Central memory CD8-positive, alpha-beta T cell (primary cell): ENCODE data around the gene NTSR2.

Experiments
- ATAC-seq: fragments of 150-1000 bp; cut with Tn5 transposase; replicated peaks from 2 replicates; pipeline ENCODE4 v1.10.0; 2022; ENCODE audit warnings: mild to moderate bottlenecking, moderate FRiP score, moderate number of reproducible peaks; ENCODE audit not compliant: poor library complexity, severe bottlenecking; ENCODE audit errors: extremely low read depth
- DNase-seq, 2 donors: peaks; one replicate each; pipeline ENCODE4 v3.0.0; 2021; ENCODE audit warnings: low spot score in 2 of 2
- H3K27ac Mint-ChIP-seq: one replicate; pipeline ENCODE4 v1.8.0; 2022; ENCODE audit warnings: low read depth, mild to moderate bottlenecking, moderate library complexity, mixed read lengths
- H3K27me3 Mint-ChIP-seq: one replicate; pipeline ENCODE4 v1.8.0; 2022; ENCODE audit warnings: mixed read lengths
- H3K36me3 Mint-ChIP-seq: one replicate; pipeline ENCODE4 v1.8.0; 2022; ENCODE audit warnings: mild to moderate bottlenecking, moderate library complexity, mixed read lengths; ENCODE audit not compliant: insufficient read depth
- H3K4me1 Mint-ChIP-seq: one replicate; pipeline ENCODE4 v1.8.0; 2022; ENCODE audit warnings: mixed read lengths
- H3K4me3 Mint-ChIP-seq: one replicate; pipeline ENCODE4 v1.8.0; 2022; ENCODE audit warnings: mild to moderate bottlenecking, moderate library complexity, mixed read lengths
- H3K9me3 Mint-ChIP-seq: one replicate; pipeline ENCODE4 v1.8.0; 2022; ENCODE audit warnings: mixed read lengths

NTSR2 gene

DNA sequence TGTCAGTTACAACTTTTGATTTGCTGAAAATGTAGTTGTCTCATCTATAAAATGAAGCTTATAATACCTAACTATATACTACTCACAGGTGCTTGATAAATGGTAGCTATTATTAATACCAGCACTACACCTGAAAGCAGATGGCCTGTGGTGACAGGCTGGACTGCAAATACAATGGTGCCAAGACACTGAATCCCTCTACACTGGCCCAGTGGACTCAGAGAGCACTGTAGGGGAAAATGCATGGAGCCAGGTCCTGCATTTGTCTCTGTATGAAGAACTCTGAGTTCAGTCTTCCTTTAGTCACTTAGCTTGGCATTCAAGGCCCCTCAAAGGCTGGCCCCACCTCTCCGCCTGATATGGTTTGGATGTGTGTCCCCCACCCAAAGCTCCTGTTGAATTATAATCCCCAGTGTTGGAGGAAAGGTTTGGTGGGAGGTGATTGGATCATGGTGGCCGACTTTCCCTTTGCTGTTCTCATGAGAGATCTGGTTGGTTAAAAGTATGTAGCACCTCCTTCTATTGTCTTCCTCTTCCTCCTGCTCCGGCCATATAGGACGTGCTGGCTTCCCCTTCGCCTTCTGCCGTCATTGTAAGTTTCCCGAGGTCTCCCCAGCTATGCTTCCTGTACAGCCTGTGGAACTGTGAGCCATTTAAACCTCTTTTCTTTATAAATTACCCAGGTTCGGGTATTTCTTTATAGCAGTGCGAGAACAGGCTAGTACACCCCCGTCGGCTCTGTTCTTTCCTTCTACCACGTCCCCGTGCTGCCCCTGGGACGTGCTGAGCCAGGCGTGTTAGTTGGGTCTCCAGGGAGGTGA is 11.1 kb upstream of the NTSR2 start:
- no peak overlapping the region for H3K27ac Mint-ChIP-seq
- DNase-seq (no peak), ATAC-seq (no peak)
- peaks cover 3% of the 10 kb centered on the region for H3K36me3 Mint-ChIP-seq
- H3K4me3 Mint-ChIP-seq = no peak overlapping the region
- peaks cover 79% of the 10 kb centered on the region for H3K27me3 Mint-ChIP-seq
- H3K4me1 Mint-ChIP-seq = peaks cover 8% of the 10 kb centered on the region
- no peaks in the 10 kb centered on the region for H3K9me3 Mint-ChIP-seq

DNA sequence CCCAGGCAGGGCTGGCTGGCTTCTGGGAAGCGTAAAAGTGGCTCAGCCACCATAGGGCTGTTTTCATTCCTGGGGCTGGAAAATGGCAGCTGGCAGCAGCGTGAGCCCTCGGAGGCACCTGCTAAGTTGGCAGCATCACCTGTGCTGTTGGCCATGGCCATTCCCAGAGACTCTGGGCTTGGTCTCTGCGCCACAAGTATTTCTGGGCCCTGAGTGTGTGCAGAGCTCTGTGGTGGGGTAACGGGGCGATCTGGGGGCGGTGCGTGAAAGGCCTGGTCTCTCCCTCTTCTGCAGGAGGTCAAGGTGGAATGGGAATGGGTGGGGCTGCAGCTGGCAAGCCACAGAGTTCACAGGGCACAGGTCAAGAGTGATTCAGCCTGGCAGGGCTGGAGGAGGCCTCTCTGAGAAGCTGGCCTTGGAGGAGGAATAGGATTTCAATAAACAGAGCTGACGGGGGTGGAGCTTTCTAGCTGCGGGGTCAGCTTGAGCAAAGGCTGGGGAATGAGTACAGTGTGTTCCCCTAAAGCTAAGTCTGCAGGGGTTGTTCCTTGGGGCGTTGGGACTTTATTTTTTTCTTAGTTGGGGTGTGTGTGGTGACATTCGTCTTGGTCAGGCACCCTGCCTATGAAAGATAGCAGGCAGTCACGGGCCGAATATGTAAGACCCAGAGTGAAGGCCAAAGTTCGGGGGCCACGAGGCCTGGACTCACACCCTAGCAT is 10.3 kb upstream of the NTSR2 start:
- ATAC-seq (no peak), DNase-seq (no peak)
- Mint-ChIP-seq H3K9me3 (no peaks in the 10 kb centered on the region), H3K4me1 (peaks cover 8% of the 10 kb centered on the region), H3K4me3 (no peak overlapping the region), H3K27me3 (peaks cover 79% of the 10 kb centered on the region), H3K36me3 (peaks cover 3% of the 10 kb centered on the region), H3K27ac (no peak overlapping the region)

DNA sequence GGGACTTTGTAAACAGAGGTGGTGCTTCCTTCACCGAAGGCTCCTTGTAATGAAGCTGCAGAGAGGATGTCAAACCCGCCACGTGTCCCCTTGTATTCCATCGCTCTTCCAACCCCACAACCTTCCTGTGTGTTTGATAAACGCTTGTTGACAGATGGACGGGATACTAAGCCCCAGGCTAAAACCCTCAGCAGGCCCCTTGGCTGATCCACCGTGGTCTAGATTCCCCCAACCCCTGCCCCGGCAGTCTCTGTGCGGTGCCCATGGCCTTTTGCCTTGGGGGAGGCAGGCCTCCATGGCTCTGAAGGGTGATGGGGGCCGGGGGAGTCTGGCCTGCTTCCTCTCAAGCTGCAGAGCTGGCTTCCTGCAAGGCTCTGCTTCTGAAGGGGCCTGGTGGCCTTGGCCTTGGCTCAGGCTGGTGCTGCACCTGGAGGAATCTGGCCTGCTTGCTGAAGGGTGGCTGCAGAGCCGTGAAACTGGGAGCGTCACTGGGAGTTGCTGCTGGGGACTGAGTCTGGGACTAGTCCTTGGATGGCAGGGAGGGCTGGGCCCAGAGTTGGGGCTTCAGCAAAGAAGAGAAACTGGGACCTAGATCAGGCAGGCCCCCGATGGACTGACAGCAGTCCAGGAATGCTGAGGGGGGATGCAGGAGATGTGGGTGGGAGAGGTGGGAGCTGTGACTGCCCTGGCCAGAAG is 9.6 kb upstream of the NTSR2 start:
- H3K9me3 Mint-ChIP-seq = no peaks in the 10 kb centered on the region
- no peak overlapping the region for H3K4me3 Mint-ChIP-seq
- ATAC-seq = no peak
- peaks cover 3% of the 10 kb centered on the region for H3K36me3 Mint-ChIP-seq
- no peak overlapping the region for H3K27ac Mint-ChIP-seq
- DNase-seq = no peak
- peaks cover 8% of the 10 kb centered on the region for H3K4me1 Mint-ChIP-seq
- H3K27me3 Mint-ChIP-seq = peaks cover 79% of the 10 kb centered on the region

DNA sequence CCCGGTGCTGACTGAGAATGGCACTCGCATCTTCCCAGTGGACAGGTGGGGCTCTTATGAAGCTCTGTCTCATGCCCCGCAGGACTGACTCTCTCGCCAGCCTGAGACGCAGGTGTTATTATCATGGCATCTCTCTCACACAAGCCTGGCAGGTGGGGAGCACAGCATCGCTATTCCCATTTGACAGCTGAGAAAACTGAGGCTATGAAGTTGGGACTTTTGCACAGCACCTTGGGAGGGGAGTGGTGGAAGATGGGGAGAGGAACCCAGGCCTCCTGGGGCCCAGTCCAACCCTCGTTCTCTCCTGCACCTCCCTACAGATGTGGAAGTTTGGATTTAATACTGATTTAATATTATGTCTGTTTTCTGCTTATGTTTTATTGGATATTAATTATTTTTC is 9.0 kb upstream of the NTSR2 start:
- ATAC-seq (no peak), DNase-seq (no peak)
- peaks cover 3% of the 10 kb centered on the region for H3K36me3 Mint-ChIP-seq
- peaks cover 79% of the 10 kb centered on the region for H3K27me3 Mint-ChIP-seq
- no peaks in the 10 kb centered on the region for H3K9me3 Mint-ChIP-seq
- H3K27ac Mint-ChIP-seq = no peak overlapping the region
- no peak overlapping the region for H3K4me3 Mint-ChIP-seq
- H3K4me1 Mint-ChIP-seq = peaks cover 8% of the 10 kb centered on the region

DNA sequence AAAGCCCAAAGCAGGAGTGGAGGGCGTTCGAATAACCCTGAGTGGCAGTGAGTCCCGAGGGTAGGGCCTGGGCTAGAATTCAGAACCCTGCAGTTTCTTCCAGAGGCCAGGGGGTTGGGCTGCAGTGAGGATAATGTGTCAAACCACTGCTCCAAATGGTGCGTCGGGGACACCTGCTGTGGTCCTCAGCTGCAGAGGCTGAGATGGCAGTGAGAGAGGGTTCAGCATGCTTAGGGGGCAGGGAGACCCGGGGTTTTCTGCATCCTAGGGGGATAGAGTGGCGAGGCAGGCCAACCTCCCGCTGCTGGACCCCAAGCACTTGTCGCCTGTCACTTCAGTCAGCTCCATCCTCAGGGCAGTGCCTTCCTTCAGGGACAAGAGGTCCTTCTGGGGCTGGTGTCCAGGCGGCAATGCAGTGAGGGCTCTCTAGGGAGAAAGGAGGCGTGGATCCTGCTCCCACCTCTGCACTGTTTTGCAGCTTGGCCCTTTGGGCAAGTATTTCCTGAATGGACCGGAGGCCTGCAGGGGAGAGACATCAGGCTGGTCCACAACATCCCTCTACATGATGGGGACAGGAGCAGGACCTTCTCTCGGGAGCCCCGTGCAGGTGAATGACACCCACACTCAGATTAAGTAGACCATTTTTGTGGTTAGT is 8.4 kb upstream of the NTSR2 start:
- DNase-seq (no peak), ATAC-seq (no peak)
- peaks cover 3% of the 10 kb centered on the region for H3K36me3 Mint-ChIP-seq
- H3K9me3 Mint-ChIP-seq = no peaks in the 10 kb centered on the region
- peaks cover 79% of the 10 kb centered on the region for H3K27me3 Mint-ChIP-seq
- peaks cover 8% of the 10 kb centered on the region for H3K4me1 Mint-ChIP-seq
- H3K27ac Mint-ChIP-seq = no peak overlapping the region
- H3K4me3 Mint-ChIP-seq = no peak overlapping the region

DNA sequence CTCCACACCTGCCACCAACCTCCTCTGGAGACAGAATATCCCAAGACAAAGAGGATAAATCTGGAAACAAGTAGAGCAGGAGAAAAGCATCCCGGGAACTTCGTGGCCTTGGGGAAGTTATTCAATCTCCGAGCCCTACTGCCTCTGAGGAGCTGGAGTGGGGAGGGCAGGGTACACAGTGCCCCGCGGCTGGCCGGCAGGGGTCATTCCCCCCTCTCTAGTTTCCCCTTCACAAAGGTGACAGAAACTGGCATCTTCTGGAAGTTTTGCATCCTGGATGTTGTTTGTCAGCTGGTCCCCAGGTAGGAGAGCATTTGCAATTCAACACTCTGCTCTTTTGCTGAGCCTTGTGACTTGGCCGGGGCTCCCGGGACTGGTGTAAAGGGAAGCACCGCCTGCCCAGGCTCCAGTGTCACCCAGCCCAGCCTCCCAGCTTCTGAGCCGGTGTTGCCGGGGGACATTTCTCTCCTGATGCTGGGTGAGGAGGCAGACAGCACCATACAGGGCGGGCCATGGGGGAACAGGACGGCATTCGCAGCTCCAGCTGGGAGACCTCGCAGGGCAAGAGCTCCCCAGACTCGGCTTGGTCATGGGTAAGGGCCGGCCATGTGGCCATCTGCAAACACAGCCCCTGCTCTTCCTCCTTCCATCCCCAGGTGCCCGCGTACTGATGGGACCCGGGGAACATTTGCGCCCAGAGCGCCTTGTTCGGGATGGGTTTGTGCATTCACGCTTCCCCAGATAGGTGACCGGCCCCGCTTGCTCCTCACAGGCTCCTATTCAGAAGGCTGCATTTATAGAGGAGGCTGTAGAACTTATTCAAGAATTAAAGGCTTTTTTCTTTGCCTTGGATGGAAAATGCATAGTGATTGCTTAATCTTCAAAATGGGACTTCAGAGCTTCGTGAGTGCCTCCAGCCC is 7.4 kb upstream of the NTSR2 start:
- DNase-seq (no peak), ATAC-seq (no peak)
- no peaks in the 10 kb centered on the region for H3K9me3 Mint-ChIP-seq
- peaks cover 3% of the 10 kb centered on the region for H3K36me3 Mint-ChIP-seq
- no peak overlapping the region for H3K4me3 Mint-ChIP-seq
- H3K27me3 Mint-ChIP-seq = peaks cover 79% of the 10 kb centered on the region
- H3K27ac Mint-ChIP-seq = no peak overlapping the region
- peaks cover 6% of the 10 kb centered on the region for H3K4me1 Mint-ChIP-seq

DNA sequence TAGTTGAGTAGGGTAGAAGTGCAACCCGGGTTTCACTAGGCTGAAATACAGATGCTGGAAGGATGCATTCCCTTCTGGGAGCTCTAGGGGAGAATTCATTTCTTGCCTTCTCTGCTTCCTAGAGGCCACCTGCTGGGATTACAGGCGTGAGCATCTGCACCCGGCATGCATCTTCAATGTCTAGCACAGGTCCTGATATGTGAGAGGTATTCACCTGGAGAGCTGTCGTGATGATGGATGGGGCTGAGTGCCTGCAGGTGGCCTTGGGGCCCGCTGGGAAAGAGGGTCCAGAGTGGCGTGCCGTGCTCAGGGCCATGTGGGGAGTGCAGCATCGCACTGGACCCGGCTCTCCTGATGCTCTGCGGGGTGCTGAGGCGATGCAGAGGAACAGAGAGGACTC is 6.6 kb upstream of the NTSR2 start:
- no peak for DNase-seq
- H3K27me3 Mint-ChIP-seq = peaks cover 74% of the 10 kb centered on the region
- no peak overlapping the region for H3K27ac Mint-ChIP-seq
- no peaks in the 10 kb centered on the region for H3K4me1 Mint-ChIP-seq
- H3K36me3 Mint-ChIP-seq = no peaks in the 10 kb centered on the region
- no peak overlapping the region for H3K4me3 Mint-ChIP-seq
- no peak for ATAC-seq
- no peaks in the 10 kb centered on the region for H3K9me3 Mint-ChIP-seq

DNA sequence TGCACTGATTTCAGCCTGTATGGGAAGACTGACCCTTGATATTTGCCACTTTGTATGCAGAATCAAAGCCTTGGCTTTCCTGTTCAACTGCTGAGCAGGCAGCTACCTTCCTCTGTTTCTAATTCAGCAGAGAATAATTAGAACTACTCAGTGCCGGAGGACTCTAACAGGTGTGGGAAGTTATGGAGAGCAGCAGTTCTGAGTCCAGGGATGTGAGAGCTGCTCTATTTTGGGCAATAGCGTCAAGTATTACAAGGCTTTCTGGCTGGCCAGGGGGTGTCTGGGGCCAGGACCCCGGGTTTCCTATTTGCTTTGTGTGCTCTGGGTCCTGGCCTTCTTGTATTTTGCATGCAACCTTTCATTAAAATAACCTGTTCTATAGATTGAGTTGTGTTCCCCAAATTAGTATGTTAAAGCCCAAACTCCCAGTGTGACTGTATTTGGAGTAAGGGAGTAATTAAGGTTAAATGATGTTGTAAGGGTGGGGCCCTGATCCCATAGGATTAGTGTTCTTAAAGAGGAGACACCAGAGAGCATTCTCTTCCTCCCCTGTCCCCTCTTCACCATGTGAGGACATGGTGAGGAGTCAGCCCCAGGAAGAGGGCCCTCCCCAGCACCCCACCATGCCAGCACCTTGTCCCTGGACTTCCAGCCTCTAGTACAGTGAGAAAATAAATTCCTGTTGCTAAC is 5.6 kb upstream of the NTSR2 start:
- DNase-seq = no peak
- no peak overlapping the region for H3K4me3 Mint-ChIP-seq
- no peak for ATAC-seq
- no peak overlapping the region for H3K27ac Mint-ChIP-seq
- peaks cover 77% of the 10 kb centered on the region for H3K27me3 Mint-ChIP-seq
- H3K36me3 Mint-ChIP-seq = no peaks in the 10 kb centered on the region
- H3K9me3 Mint-ChIP-seq = no peaks in the 10 kb centered on the region
- H3K4me1 Mint-ChIP-seq = no peaks in the 10 kb centered on the region

DNA sequence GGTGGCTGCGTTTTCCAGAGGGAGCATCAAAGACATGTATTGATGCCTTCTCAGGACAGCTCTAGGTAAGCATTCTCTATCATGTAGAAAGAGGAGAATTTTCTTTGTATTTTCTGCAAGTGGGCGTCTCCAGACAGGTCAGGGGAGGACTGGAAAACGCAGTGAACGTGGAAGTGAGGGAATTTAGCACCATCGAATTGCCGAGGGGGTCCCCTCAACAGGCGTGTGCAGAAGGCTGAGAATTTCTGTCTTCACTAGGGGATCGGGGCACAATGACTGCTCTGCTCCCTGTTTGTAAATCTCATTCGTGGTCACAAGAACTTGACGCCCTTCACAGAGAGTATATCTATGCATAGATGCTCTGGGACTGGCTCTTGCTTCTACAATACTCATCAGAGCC is 5.0 kb upstream of the NTSR2 start:
- Mint-ChIP-seq H3K36me3 (no peaks in the 10 kb centered on the region), H3K4me1 (no peaks in the 10 kb centered on the region), H3K4me3 (no peak overlapping the region), H3K27ac (no peak overlapping the region), H3K9me3 (no peaks in the 10 kb centered on the region), H3K27me3 (peaks cover 83% of the 10 kb centered on the region)
- no peak for ATAC-seq
- no peak for DNase-seq

DNA sequence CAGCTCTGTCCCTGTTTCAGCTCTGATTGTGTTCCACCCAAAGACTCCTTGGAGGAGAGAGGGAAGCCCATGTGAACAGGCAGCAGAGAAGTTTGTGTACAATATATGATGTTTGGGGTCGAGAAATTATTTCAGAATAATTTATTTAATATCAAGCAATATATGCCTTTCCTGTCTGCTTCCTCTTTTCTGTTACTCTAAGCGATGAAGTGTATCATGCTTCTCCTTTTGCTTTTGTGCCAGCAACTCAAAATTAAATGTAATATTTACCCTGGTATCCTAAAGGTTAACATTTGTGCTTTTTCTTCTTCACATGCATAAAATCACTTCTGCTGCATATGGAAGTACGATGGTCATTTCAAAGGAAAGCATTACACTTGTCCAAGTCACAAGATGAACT is 2.4 kb upstream of the NTSR2 start:
- no peaks in the 10 kb centered on the region for H3K36me3 Mint-ChIP-seq
- H3K4me1 Mint-ChIP-seq = peaks cover 6% of the 10 kb centered on the region
- DNase-seq = no peak
- peaks cover 5% of the 10 kb centered on the region for H3K9me3 Mint-ChIP-seq
- no peak overlapping the region for H3K27ac Mint-ChIP-seq
- no peak for ATAC-seq
- H3K27me3 Mint-ChIP-seq = peaks cover 77% of the 10 kb centered on the region
- no peak overlapping the region for H3K4me3 Mint-ChIP-seq

DNA sequence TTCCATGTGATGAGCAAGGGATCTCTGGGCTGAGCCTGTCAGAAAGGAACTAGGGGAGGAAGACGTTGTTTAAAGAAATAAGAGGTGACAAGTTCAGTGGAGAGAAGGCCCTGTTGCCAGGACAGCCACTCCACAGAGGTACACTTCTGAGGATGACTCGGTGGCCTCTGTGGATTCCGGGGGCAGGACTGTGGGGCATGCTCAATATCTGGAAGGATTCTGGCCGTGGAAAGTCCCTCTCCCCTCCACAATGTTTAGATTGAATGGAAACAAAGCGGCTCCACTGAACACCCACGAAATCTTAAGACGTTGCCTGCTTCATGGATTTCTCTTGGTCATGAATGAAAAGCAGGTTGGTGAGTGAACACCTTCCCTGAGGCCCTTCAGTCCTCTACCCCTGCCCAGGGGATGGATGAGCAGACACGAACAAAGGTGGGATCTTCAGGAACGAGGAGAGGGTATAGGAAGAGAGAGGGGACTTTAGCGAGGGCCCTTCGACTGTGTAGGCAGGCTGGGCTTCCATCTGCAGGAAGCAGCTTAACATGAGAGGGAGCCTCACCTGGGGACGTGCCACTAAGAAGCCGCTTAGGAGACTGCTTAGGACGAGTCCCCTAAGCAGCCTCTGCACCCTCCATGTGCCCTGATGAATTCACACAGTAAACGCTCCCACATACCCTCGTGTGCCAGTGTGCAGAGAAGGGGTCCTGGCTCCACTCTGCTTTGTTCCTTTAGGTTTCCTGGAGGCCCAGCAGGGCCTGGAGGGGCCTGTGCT is 1.9 kb downstream of the NTSR2 start:
- H3K9me3 Mint-ChIP-seq = peaks cover 5% of the 10 kb centered on the region
- no peak for ATAC-seq
- no peak overlapping the region for H3K27ac Mint-ChIP-seq
- peaks cover 6% of the 10 kb centered on the region for H3K4me1 Mint-ChIP-seq
- DNase-seq = no peak
- H3K27me3 Mint-ChIP-seq = peaks cover 61% of the 10 kb centered on the region
- no peaks in the 10 kb centered on the region for H3K36me3 Mint-ChIP-seq
- no peak overlapping the region for H3K4me3 Mint-ChIP-seq
